GM18526 (cell line): ENCODE results near the gene CD9.

Experiments
- POLR2A ChIP-seq: IDR thresholded peaks from 3 replicates; pipeline ENCODE4 v1.6.1; 2011; ENCODE audit not compliant: insufficient read length; ENCODE audit errors: extremely low read depth

CD9 gene

DNA sequence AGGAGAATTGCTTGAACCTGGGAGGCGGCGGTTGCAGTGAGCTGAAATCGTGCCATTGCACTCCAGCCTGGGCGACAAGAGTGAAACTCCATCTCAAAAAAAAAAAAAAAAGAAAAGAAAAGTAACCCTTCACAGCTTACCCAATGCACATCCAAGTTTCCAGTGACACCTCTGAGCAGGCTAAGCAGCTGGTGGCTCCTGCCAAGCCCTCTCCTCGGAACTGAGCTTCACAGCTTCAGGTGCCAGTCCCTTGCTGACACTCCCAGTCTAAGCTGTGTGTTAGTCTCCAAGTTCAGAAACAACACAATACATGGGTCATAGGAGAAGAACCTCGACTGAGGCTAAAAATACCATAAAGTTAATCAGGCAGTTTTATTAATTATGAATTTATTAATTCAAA is 7.9 kb downstream of the CD9 start:
- no peak for TF ChIP-seq POLR2A

DNA sequence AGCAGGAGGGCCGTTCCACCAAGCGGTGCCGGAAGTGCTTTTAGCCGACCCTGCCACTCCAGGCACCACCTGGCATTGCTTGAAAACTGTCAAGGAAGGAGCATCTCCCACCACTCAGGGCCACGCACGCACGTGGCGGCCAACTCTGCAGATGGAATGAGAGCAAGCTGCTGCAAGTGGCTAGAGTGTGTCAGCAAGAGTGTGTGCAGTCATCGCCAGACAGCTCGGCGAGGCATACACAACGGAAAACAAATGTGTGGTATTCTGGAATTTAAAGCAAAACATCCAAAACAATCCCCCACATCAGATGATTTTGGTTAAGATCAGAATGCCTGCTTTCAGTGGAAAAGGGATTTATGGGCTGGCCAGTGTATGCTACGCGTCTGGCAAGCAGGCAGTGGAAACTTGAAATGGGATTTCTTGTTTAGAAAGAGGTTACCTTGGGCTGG is 11.2 kb downstream of the CD9 start:
- TF ChIP-seq POLR2A: no peak

GRCh38 chr12:6212086-6212485 is 11.9 kb downstream of the CD9 start:
- TF ChIP-seq POLR2A: no peak

GRCh38 chr12:6213969-6214368 is 13.8 kb downstream of the CD9 start:
- TF ChIP-seq POLR2A: no peak

- no peak for TF ChIP-seq POLR2A
These were observed 14.4 kb downstream of the CD9 start for GRCh38 chr12:6214633-6215032.

GRCh38 chr12:6215120-6215807 is 15.1 kb downstream of the CD9 start:
- TF ChIP-seq POLR2A: no peak

DNA sequence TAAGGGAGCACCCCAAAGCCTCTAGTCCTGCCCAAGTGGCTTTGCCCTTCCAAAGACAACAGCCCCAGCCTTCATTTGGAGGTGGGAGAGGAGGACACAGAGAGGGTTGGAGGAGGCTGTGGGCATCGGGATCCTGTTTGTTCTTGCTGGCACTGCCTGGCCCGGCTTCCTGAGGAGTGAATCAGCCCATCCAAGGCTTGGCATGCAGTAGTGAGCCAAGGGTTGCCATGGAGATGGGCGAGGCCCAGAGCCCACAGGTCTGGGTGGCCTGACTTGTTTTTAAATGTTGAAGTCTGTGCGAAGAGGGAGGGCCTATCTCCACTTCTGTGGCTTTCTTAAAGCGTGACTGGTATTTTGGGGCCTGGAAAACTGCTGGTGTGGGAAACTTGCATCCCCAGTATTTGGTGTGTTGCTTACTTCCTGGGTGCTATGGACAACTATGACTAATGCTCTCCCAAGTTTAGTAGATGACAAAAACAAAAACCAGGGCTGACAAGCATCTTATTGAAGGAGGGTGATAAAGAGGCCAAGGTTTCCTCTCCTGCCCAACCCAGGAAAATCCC is 15.8 kb downstream of the CD9 start:
- no peak for TF ChIP-seq POLR2A

- no peak for TF ChIP-seq POLR2A
These were observed 16.4 kb downstream of the CD9 start for GRCh38 chr12:6216581-6216980.

DNA sequence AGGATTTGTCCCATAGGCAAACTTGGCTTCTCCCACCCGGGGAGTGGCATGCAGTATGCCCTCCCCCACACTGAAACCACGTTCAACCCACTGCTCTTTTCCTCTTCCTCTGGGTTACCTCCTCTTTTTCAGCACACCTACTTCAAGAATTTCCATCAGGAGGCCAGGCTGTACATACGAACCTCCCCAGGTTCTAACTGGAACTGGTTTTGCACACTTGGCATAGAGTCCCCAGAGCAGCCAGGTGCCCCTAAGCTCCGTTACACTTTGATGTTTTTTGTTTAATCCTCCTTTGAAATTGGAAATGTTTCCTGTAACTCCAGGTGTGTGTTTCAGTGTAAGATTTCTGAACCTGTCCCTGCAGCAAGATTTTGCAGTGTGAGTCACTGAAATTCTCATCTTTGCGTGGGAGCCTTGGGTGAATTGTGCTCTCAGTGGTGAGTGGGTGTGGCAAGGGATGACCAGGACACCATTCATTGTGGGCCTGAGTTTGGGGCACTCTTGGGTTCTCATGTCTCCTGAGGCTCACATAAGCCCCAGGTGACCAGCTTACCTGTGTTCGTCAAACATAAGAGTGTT is 18.2 kb downstream of the CD9 start:
- TF ChIP-seq POLR2A: no peak

DNA sequence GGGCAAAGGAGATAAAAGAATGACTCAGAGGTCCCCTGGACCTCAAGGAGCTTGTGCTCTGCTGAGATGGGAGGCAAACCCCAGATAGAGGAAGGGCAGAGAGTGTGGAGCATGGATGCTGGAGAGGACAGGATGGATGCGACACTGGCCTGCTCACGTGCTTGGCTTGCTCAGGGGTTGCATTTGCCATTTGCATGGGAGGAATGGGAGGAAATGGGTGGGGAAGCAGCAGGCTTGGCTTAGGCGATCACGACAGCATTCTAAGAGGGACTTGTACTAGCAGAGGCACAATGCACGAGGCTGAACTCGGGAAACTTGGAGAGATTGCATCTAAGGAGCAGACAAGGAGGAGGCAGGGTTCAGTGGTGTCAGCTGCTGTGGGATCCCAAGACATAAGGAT is 19.8 kb downstream of the CD9 start:
- no peak for TF ChIP-seq POLR2A

GRCh38 chr12:6221146-6221545 is 20.9 kb downstream of the CD9 start:
- no peak for TF ChIP-seq POLR2A

DNA sequence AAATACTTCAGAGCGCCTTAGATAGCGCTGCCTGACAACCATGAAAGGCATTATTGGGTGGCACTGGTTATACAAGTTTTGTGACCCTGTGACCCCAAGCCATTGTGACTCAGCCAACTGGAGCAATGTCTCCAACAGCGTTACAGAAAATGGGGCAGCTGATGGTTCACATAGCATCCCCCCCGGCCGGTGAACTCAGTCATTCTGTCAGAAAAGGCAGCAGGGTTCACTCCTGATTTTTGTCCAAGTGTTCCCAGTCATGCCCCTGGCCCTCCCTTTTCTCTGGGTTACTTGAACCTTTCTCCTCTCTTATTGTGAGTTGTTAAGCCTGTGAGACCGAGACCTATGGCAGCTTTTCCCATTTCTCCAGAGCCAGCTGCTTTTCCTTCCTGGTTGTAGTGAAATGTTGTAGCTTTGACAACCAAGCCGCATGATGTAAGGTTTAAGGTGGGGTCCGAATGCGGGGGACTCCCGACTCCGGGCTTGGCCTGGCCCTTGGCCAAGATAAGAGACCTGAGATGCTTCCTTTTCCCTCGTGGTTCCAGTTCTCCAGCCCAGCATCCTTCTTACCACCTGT is 22.0 kb downstream of the CD9 start:
- no peak for TF ChIP-seq POLR2A

GRCh38 chr12:6223545-6223944 is 23.3 kb downstream of the CD9 start:
- TF ChIP-seq POLR2A: no peak

DNA sequence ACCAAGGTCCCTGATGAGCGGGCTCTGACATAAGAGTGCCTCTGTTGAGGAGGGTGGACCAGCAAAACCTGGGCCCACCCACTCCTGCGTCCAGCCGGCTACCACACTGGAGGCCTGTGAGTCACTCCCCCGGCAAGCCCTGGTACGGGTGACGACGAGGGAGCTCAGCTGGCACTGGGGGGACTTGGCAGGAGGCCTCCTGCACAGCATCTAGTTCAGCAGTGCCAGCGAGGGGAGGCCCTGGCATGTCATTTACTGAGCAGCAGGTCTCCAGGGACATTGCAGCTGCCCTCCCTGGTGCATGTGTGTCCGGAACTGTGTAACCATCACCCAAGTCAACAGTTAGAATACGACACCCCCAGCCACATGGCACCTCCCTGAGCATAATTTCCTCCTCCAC is 24.4 kb downstream of the CD9 start:
- TF ChIP-seq POLR2A: no peak

DNA sequence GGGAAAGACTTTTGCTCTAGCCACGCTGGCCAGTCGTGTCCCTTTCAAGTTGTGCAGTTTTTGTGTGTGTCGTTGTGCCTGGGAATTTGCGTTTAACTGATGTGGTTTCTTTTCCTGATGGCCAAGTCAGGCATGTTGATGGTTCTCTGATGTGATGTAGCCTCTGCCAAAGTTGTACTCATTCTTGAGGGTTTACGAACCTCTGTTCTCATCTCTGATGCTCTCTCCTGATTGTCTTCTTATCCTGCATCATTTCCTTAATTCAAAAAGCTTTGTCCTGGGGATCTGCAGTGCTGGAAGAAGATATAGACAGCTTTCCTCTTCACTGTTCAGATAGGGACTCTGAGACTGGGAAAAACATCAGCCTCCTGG is 25.4 kb downstream of the CD9 start:
- TF ChIP-seq POLR2A: no peak

- TF ChIP-seq POLR2A: no peak
These were observed 25.9 kb downstream of the CD9 start for GRCh38 chr12:6226002-6226678.
